Aorta (tissue), 5 donors: ENCODE data around the gene FOLR2. TPM values are rescaled to one million over a fixed set of nuclear protein-coding genes. Genes with fewer than 3 reads are reported as not detected.

Experiments
- ATAC-seq: fragments of 200-7000 bp; cut with Tn5 transposase; one replicate; pipeline ENCODE4 v1.9.1; 2022; ENCODE audit warnings: moderate library complexity; ENCODE audit not compliant: low FRiP score
- DNase-seq, 2 donors: peaks; one replicate each; pipeline ENCODE4 v3.0.0-alpha.2; 2020
- H3K27ac ChIP-seq, 2 donors: one replicate each; pipeline ENCODE4 v1.5.1; 2013; ENCODE audit warnings: low read length in 2 of 2, mild to moderate bottlenecking in 2 of 2, moderate library complexity in 2 of 2, control low read depth in 1 of 2, inconsistent platforms in 1 of 2, low read depth in 1 of 2
- H3K27me3 ChIP-seq, 2 donors: one replicate each; pipeline ENCODE4 v1.6.1; 2013; ENCODE audit warnings: control low read depth in 1 of 2, low read length in 1 of 2, mild to moderate bottlenecking in 1 of 2, moderate library complexity in 1 of 2; ENCODE audit not compliant: insufficient read depth in 2 of 2, control insufficient read depth in 1 of 2
- H3K36me3 ChIP-seq, 2 donors: one replicate each; pipeline ENCODE4 v1.6.1; 2013; ENCODE audit warnings: control low read depth in 1 of 2, low read length in 1 of 2, mild to moderate bottlenecking in 1 of 2; ENCODE audit not compliant: insufficient read depth in 2 of 2, control insufficient read depth in 1 of 2
- H3K4me1 ChIP-seq, 2 donors: one replicate each; pipeline ENCODE4 v1.6.1; 2013; ENCODE audit warnings: low read length in 2 of 2, control low read depth in 1 of 2, mild to moderate bottlenecking in 1 of 2, moderate library complexity in 1 of 2; ENCODE audit not compliant: insufficient read depth in 2 of 2, control insufficient read depth in 1 of 2
- H3K4me3 ChIP-seq, 2 donors: one replicate each; pipeline ENCODE4 v1.5.1; 2013; ENCODE audit warnings: low read length in 2 of 2, control low read depth in 1 of 2, mild to moderate bottlenecking in 1 of 2
- H3K9me3 ChIP-seq: one replicate; pipeline ENCODE4 v1.6.1; 2013; ENCODE audit warnings: mild to moderate bottlenecking, low read length; ENCODE audit not compliant: control insufficient read depth
- WGBS, 2 donors: extraction: QIAGEN DNeasy Blood & Tissue Kit; methylation state at CpG; one replicate each; pipeline ENCODE4 v1.1.7; 2013; 5-methylcytosine and 5-hydroxymethylcytosine counted together
- intact Hi-C, 2 donors: fragments of 100-400 bp; cut with DNase I; formaldehyde crosslinking; loops; one replicate each; pipeline versions ENCODE4 v1.14.2 to v1.15.0; 2022
- polyA plus RNA-seq, 2 donors: library from polyadenylated mRNA; stranded (reverse); fragments of 200-250 nt; gene quantifications; one replicate each; pipeline ENCODE4 v1.2.3, GENCODE V29; 2013
- total RNA-seq, 2 donors: library from RNA; stranded (reverse); fragmentation: NEBNext Ultra II Directional; extraction: Animal tissue kit (Norgen Biotek cat#: 25700); gene quantifications; one replicate each; pipeline ENCODE4 v1.2.1, GENCODE V29; 2021
- donor health status: healthy with polysubstance abuse.
- donor health status: Bipolar disorder and iron deficiency.
- donor health status: DM: no; HTN: no; CAD: no.
- donor health status: DM: no; HTN: no; CAD: no.
- donor health status: DM: yes; HTN: yes; CAD: no.

The FOLR2 gene
- total and polyA plus RNA-seq, 4 donors: 8.8 to 85.2 (median 26.5) TPM

DNA sequence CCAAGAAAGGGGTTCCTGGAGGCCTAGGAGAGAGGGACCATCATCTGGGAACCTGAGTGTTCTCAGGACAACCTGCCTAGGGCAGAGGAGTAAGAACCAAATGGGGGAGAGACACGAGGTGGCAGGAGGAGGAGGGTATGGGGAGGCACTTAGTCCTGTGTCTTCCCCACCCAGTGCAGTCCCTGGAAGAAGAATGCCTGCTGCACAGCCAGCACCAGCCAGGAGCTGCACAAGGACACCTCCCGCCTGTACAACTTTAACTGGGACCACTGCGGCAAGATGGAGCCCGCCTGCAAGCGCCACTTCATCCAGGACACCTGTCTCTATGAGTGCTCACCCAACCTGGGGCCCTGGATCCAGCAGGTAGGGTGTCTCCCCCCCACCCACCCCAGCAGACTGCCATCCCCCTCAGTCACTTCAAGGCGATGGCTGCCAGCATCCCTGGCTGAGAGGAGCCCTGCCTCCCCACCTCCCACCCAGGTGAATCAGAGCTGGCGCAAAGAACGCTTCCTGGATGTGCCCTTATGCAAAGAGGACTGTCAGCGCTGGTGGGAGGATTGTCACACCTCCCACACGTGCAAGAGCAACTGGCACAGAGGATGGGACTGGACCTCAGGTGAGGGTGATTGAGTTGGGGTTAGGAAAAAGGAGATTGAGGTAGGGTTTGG is 4.2 kb downstream of the FOLR2 start:
- no peaks in the 10 kb centered on the region for H3K27me3 ChIP-seq
- WGBS, 2 donors: 85 to 91% methylated on average over 10 of the region's 10 CpGs
- no peak overlapping the region for H3K27ac ChIP-seq
- H3K36me3 ChIP-seq: no peaks in the 10 kb centered on the region
- H3K9me3 ChIP-seq: no peaks in the 10 kb centered on the region
- DNase-seq (peak in 1 of 2 donors; percentile 41), ATAC-seq (no peak)
- intact Hi-C loops: loop anchor here in 1 of 2 donors (5.0 kb wide), 1 partner anchor 211 kb away; the partner anchor contains the start of gene CLPB
- no peaks in the 10 kb centered on the region for H3K4me1 ChIP-seq
- no peak overlapping the region for H3K4me3 ChIP-seq

DNA sequence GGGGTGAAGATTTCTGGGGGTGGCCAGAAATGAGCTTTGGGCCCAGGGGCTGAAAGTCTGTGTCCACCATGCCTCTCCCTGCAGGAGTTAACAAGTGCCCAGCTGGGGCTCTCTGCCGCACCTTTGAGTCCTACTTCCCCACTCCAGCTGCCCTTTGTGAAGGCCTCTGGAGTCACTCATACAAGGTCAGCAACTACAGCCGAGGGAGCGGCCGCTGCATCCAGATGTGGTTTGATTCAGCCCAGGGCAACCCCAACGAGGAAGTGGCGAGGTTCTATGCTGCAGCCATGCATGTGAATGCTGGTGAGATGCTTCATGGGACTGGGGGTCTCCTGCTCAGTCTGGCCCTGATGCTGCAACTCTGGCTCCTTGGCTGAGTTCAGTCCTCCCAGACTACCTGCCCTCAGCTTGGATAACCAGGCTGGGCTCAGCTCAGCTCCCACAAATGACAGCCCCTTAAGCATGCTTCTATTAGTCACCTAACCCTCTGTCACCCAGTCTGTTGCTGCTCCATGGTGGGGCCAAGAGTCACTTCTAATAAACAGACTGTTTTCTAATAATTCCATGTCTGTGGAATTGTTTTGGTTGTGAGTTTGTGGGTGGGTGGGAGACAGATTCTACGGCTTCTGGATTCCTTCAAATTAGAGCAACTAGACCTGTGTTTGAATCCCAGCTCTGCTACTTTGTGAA is 4.9 kb downstream of the FOLR2 start:
- intact Hi-C loops: loop anchor here in 1 of 2 donors (2.0 to 5.0 kb wide), 2 partner anchors 181 to 211 kb away; partner anchors contain the start of gene CLPB
- H3K36me3 ChIP-seq: no peaks in the 10 kb centered on the region
- WGBS, 2 donors: 91 to 93% methylated on average over 7 of the region's 7 CpGs
- H3K4me3 ChIP-seq: no peak overlapping the region
- H3K4me1 ChIP-seq: no peaks in the 10 kb centered on the region
- DNase-seq: peak in 1 of 2 donors; percentile 67
- ATAC-seq: no peak
- no peaks in the 10 kb centered on the region for H3K9me3 ChIP-seq
- H3K27me3 ChIP-seq: no peaks in the 10 kb centered on the region
- no peak overlapping the region for H3K27ac ChIP-seq

DNA sequence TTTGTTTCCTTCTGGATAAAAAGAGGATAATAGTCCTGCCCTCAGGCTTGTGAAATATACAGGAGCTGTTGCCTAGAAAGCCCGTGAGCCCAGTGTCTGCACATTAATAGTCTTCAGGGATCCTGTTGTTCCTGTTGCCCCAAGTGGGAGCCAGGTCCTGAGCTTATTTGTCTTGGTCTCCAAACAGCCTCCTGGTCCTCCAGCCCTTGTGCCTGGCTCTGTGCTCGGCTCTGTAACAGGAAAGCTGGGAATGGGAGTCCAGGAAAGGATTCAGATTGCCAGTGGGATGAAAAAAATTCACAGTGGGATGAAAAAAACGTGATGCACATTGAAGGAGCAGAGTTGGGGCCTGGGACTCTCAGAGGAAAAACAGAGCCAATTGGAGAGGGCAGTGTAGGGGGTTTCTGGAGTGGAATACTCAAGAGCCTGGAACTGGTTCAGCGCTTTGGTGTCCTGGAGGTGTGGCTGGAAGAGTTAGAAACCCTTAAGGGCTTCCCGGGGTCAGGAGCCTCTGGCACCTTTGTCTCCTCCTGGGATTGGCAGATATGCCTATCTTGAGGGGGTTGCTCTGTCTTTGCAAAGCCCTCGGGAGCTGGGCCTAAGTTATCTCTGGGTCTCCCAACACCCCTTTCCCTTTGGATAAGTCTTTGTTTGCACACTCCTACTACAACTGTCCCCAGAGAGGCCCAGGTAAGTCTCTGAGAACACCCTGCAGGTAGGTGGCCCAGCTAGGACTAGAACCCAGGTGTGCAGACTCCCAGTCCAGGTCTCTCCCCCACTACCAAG is 5.7 kb downstream of the FOLR2 start:
- H3K4me3 ChIP-seq: peak overlapping the region in 1 of 2 donors; percentile 51
- no peaks in the 10 kb centered on the region for H3K9me3 ChIP-seq
- DNase-seq: peak in 1 of 2 donors; percentile 44
- WGBS, 2 donors: 69 to 70% methylated on average over 6 of the region's 6 CpGs
- no peaks in the 10 kb centered on the region for H3K27me3 ChIP-seq
- H3K36me3 ChIP-seq: no peaks in the 10 kb centered on the region
- no peaks in the 10 kb centered on the region for H3K4me1 ChIP-seq
- intact Hi-C loops: loop anchor here in 1 of 2 donors (2.0 to 5.0 kb wide), 2 partner anchors 181 to 210 kb away; partner anchors contain the start of gene CLPB
- H3K27ac ChIP-seq: peak overlapping the region; percentile 34 to 89
- no peak for ATAC-seq

DNA sequence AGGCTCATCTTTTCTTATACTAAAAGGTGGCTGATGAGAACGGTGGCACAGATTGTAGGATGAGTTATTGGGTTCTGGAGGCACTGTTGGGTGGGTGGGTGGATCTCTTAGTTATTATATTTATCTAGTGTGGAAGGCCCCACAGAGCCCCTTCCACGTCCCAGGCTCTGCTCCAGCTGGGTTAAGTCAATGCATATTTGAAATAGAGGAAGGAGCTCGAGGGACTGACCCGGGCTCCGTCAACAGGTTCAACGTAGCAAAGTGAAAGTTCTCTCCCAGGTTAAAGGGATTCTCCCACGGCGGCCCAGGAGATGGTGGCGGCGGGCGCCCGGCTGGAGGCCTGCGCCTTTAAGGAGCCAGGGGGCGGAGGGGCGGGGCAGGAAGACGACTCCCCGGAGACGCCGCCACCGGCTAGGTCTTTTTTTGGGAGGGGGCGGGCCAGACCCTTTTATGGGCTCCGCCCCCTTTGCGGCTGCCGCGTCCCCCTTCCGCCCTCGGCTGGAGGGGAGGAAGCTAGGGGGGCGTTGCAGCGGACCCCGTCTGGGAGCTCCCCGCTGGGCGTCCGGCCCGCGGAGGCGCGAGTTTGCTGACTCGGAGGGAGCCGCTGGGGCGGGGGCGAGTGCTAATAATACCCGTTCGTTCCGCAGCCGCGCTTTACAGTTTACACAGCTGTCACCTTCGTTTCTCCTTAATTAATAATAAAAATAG is 6.5 kb downstream of the FOLR2 start:
- peak; percentile 97 for DNase-seq
- no peaks in the 10 kb centered on the region for H3K36me3 ChIP-seq
- peak; percentile 94 for ATAC-seq
- no peaks in the 10 kb centered on the region for H3K9me3 ChIP-seq
- H3K27me3 ChIP-seq: no peaks in the 10 kb centered on the region
- peak overlapping the region; percentile 91 to 98 for H3K4me3 ChIP-seq
- peak overlapping the region; percentile 85 to 89 for H3K27ac ChIP-seq
- H3K4me1 ChIP-seq: no peaks in the 10 kb centered on the region
- intact Hi-C loops: loop anchor here in 1 of 2 donors (2.0 to 5.0 kb wide), 2 partner anchors 182 to 209 kb away; partner anchors contain the start of gene CLPB
- 1% methylated on average over 36 to 47 of the region's 47 CpGs for WGBS, 2 donors

DNA sequence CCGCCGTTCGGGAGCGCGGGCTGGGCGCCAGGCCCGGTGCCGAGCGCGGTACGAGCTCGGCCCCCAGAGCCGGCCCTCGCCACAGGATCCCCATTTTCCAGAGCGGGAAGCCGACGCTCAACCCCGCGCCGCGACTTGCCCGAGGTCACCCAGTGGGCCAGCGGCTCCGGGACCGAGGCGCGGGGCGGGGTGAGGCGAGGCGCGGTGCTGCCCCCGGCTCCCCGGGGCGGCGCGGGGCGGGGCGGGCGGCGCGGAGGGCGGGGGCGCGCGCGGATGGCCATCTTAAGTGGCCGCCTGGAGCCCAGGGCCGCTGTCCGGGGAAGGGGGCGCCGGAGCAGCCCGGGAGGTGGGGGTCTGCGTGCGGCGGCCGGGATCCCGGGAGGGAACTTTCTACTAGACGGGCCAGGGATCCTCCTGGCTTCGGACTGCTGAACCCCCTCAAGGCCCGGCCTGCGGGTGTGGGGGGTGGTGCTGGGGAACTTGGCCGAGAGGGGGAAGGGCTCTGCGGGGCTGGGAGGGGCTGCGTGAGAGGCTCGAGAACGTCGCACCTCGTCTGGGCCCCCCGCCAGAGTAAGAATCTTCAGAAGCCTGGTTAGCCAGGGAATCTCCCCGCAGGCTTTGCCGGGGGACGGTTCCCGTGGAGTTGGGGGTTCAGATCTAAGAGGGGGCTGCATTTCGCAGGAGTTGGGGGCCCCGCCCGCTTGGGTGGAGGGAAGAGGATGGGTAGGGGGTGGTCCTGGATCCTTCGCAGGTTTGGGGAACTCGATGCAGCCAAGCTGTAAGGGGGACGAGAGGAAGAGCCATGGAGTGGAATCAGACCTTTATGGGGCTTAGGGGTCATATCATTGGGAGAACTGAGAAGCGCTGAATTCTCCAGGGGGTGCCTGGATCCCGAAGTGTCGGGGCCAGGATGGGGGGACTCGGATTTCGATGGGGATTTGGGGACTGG is 7.3 kb downstream of the FOLR2 start:
- no peaks in the 10 kb centered on the region for H3K9me3 ChIP-seq
- 1% methylated on average over 66 to 84 of the region's 84 CpGs for WGBS, 2 donors
- no peaks in the 10 kb centered on the region for H3K27me3 ChIP-seq
- DNase-seq (peak; percentile 85 to 91), ATAC-seq (peak; percentile 79)
- H3K27ac ChIP-seq: peak overlapping the region; percentile 83 to 85
- H3K36me3 ChIP-seq: no peaks in the 10 kb centered on the region
- H3K4me3 ChIP-seq: peak overlapping the region; percentile 91 to 98
- intact Hi-C loops: loop anchor here in 1 of 2 donors (2.0 to 5.0 kb wide), 2 partner anchors 183 to 208 kb away; partner anchors contain the start of gene CLPB
- H3K4me1 ChIP-seq: no peaks in the 10 kb centered on the region

DNA sequence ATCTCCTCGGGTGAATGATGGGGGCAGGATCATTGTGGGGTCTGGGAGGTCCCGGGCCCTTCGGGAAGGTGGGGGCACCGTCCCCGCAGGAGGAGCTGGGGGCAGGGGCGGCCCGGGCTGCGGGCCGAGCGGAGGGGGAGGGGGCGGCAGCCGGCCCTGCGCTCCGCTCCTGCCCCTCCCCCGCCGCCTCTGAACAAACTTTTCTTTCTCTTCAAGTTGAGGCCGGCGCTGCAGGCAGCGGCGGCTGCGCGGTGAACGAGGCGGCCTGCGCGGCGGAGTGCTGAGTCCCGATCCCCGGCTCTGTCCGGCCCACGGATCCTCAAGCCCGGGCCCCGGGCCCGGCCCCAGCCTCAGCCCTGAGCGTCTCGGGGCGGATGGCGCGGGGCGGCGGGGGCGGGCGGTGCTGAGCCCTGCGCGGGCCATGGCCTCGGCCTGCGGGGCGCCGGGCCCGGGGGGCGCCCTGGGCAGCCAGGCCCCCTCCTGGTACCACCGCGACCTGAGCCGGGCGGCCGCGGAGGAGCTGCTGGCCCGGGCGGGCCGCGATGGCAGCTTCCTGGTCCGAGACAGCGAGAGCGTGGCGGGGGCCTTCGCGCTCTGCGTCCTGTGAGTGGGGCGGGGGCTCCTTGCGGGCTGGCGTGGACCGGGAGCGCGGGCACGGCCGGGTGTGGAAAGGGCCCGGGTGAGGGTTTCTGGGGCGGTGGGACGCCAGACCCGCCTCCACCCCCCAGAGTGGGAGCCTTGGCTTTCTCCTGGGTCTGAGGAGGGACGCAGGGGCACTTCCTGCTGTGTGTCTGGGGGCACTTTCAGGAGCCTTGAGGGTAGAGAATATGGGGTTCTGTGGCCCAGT is 8.2 kb downstream of the FOLR2 start, which contains the start of gene INPPL1:
Gene INPPL1 (plus strand): TSS at position 204 of the 847 bp plus-strand sequence. CDS start 218 bp downstream, at position 422.
- no peak for ATAC-seq
- intact Hi-C loops: loop anchor here in 1 of 2 donors (5.0 kb wide), 1 partner anchor 208 kb away; the partner anchor contains the start of gene CLPB

More for the DNA sequence above, 8.2 kb downstream of the FOLR2 start, which contains the start of gene INPPL1:
- H3K9me3 ChIP-seq: no peaks in the 10 kb centered on the region
- DNase-seq: peak; percentile 69 to 86
- peak within 1 kb of the TSS; percentile 83 to 85 for H3K27ac ChIP-seq
- H3K27me3 ChIP-seq: no peaks in the 10 kb centered on the region
- 1% methylated on average over 40 to 81 of the region's 81 CpGs for WGBS, 2 donors
- peak within 1 kb of the TSS; percentile 91 to 98 for H3K4me3 ChIP-seq
- H3K36me3 ChIP-seq: peaks cover 0 to under 1% of the 10 kb centered on the region in 2 donors
- no peaks in the 10 kb centered on the region for H3K4me1 ChIP-seq
